HEK293 (cell line): ENCODE measurements around the gene ITPKB.

Experiments
- CTCF ChIP-seq: fragments of 450-650 bp; formaldehyde crosslinking; IDR thresholded peaks from 2 replicates; pipeline ENCODE4 v1.5.1; 2016; ENCODE audit warnings: missing biosample characterization, missing genetic modification characterization
- ELK4 ChIP-seq: IDR thresholded peaks from 2 replicates; pipeline ENCODE4 v1.6.1; 2011; ENCODE audit warnings: mild to moderate bottlenecking, low read depth, low read length, borderline replicate concordance
- FEZF1 ChIP-seq: fragments of 450-650 bp; formaldehyde crosslinking; IDR thresholded peaks from 2 replicates; pipeline ENCODE4 v1.5.1; 2016; ENCODE audit warnings: missing biosample characterization, missing genetic modification characterization
- HOXD13 ChIP-seq: sonication (generic); formaldehyde crosslinking; IDR thresholded peaks from 2 replicates; pipeline ENCODE4 v1.8.0; 2022; ENCODE audit warnings: missing genetic modification reagents, borderline replicate concordance
- PRDM6 ChIP-seq: fragments of 450-650 bp; formaldehyde crosslinking; IDR thresholded peaks from 2 replicates; pipeline ENCODE4 v1.5.1; 2017; ENCODE audit warnings: missing biosample characterization, missing genetic modification characterization
- ZBTB26 ChIP-seq: fragments of 450-650 bp; formaldehyde crosslinking; optimal IDR thresholded peaks from 2 replicates; pipeline ENCODE3; 2016; ENCODE audit warnings: missing biosample characterization, mild to moderate bottlenecking, missing genetic modification characterization
- ZBTB7A ChIP-seq: fragments of 450-650 bp; formaldehyde crosslinking; IDR thresholded peaks from 2 replicates; pipeline ENCODE4 v1.5.1; 2016; ENCODE audit warnings: low read depth, missing biosample characterization, missing genetic modification characterization
- ZFP3 ChIP-seq: fragments of 450-650 bp; formaldehyde crosslinking; IDR thresholded peaks from 2 replicates; pipeline ENCODE4 v1.5.1; 2016; ENCODE audit warnings: low read depth, missing biosample characterization, missing genetic modification characterization
- ZNF223 ChIP-seq: fragments of 450-650 bp; formaldehyde crosslinking; IDR thresholded peaks from 2 replicates; pipeline ENCODE4 v1.5.1; 2016; ENCODE audit warnings: missing biosample characterization, missing genetic modification characterization
- ZNF561 ChIP-seq: fragments of 450-650 bp; IDR thresholded peaks from 2 replicates; pipeline ENCODE4 v1.5.1; 2018; ENCODE audit warnings: missing biosample characterization, missing genetic modification characterization, borderline replicate concordance
- TF ChIP-seq, protein P1 (sequence below): sonication (generic); formaldehyde crosslinking; IDR thresholded peaks from 2 replicates; pipeline ENCODE4 v1.8.1; 2022; ENCODE audit warnings: mild to moderate bottlenecking, moderate library complexity, missing genetic modification reagents

GRCh38 chr1:226649244-226649643 is 89.8 kb downstream of the ITPKB start:
- TF ChIP-seq ZNF561 (tag by site-specific recombination): no peak
- TF ChIP-seq FEZF1 (tag by site-specific recombination): no peak
- no peak for TF ChIP-seq CTCF (tag by site-specific recombination)
- TF ChIP-seq ZNF223: no peak
- no peak for TF ChIP-seq ZFP3
- TF ChIP-seq, protein P1, sequence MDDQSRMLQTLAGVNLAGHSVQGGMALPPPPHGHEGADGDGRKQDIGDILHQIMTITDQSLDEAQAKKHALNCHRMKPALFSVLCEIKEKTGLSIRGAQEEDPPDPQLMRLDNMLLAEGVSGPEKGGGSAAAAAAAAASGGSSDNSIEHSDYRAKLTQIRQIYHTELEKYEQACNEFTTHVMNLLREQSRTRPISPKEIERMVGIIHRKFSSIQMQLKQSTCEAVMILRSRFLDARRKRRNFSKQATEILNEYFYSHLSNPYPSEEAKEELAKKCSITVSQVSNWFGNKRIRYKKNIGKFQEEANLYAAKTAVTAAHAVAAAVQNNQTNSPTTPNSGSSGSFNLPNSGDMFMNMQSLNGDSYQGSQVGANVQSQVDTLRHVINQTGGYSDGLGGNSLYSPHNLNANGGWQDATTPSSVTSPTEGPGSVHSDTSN (CRISPR knock-in tag): no peak
- TF ChIP-seq ZBTB26 (tag by site-specific recombination): peak; percentile 28
- no peak for TF ChIP-seq PRDM6 (tag by site-specific recombination)
- TF ChIP-seq ZBTB7A (tag by site-specific recombination): no peak
- TF ChIP-seq HOXD13: no peak
- TF ChIP-seq ELK4: no peak
